Measurements from ENCODE around the gene R3HDM1.
"Not testable (repeated sequence)": the region's sequence is repeated elsewhere in the genome, so short reads cannot be mapped to it uniquely, and the experiment has no call there.

DNA sequence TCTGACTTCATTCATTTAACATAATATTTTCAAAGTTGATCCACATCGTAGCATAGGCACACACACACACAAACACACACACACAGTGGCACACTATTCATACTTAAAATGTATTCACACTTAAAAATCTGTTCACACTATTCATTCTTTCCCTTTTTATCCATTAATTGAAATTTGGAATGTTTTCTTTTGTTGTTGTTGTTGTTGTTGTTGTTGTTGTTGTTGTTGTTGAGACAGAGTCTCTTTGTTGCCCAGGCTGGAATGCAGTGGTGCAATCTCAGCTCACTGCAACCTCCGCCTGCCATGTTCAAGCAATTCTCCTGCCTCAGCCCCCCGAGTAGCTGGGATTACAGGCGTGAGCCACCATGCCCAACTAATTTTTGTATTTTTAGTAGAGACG is 123.0 kb downstream of the R3HDM1 start:
- TF ChIP-seq, protein P1, sequence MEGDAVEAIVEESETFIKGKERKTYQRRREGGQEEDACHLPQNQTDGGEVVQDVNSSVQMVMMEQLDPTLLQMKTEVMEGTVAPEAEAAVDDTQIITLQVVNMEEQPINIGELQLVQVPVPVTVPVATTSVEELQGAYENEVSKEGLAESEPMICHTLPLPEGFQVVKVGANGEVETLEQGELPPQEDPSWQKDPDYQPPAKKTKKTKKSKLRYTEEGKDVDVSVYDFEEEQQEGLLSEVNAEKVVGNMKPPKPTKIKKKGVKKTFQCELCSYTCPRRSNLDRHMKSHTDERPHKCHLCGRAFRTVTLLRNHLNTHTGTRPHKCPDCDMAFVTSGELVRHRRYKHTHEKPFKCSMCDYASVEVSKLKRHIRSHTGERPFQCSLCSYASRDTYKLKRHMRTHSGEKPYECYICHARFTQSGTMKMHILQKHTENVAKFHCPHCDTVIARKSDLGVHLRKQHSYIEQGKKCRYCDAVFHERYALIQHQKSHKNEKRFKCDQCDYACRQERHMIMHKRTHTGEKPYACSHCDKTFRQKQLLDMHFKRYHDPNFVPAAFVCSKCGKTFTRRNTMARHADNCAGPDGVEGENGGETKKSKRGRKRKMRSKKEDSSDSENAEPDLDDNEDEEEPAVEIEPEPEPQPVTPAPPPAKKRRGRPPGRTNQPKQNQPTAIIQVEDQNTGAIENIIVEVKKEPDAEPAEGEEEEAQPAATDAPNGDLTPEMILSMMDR (conservative IDR thresholded peaks at IDR 0.05 in 1 of 2, IDR thresholded peaks at IDR 0.05 in 1 of 2; ENCODE audit: extremely low read depth in 1 of 2, insufficient read depth in 1 of 2, low read depth in 1 of 2, low read length in 2 of 2), result not testable (repeated sequence)
- not testable (repeated sequence) for TF ChIP-seq EZH2 (IDR thresholded peaks at IDR 0.05; ENCODE audit: borderline replicate concordance, low read length)
